BE2C (cell line): ENCODE data around the gene LMO2.

Source experiments
- DNase-seq: peaks from one replicate; pipeline ENCODE4 v3.0.0-alpha.2; 2020
- H3K27me3 ChIP-seq: fragments of 250-450 bp; sonication (Bioruptor Pico); 2 replicates; pipeline ENCODE4 v1.5.1; 2020; ENCODE audit warnings: mild to moderate bottlenecking
- H3K36me3 ChIP-seq: fragments of 250-450 bp; sonication (Bioruptor Pico); 2 replicates; pipeline ENCODE4 v1.5.1; 2020; ENCODE audit warnings: mild to moderate bottlenecking
- H3K4me1 ChIP-seq: fragments of 250-450 bp; sonication (Bioruptor Pico); 2 replicates; pipeline ENCODE4 v1.5.1; 2020
- H3K4me3 ChIP-seq: 2 replicates; pipeline ENCODE4 v1.5.1; 2011; ENCODE audit warnings: low read depth, low read length
- H3K9me3 ChIP-seq: fragments of 250-450 bp; sonication (Bioruptor Pico); 2 replicates; pipeline ENCODE4 v1.5.1; 2020
- TF ChIP-seq, protein P1 (sequence below): IDR thresholded peaks from 2 replicates; pipeline ENCODE4 v1.5.1; 2012; ENCODE audit warnings: mild to moderate bottlenecking, low read depth, low read length

Gene LMO2

DNA sequence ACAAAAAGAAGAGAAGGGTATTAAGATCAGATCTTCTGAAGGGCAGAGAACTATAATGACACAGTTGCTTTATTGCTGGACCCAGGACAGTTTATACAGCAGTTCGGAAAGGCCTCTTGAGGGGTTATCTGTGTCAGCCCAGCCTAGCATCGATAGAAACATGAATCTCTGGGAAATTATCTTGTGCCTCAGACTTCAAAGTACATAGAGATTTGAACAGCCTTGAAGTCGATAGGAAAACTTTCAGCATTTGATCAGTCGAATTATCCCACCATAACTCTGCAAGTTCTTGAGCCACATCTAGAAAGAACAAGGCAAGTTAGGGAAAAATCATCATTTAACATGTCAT, 2.5 kb upstream of the LMO2 start:
- no peak overlapping the region for H3K4me3 ChIP-seq
- no peak for DNase-seq
- H3K9me3 ChIP-seq: no peaks in the 10 kb centered on the region
- H3K27me3 ChIP-seq: no peaks in the 10 kb centered on the region
- H3K4me1 ChIP-seq: no peaks in the 10 kb centered on the region
- TF ChIP-seq, protein P1, sequence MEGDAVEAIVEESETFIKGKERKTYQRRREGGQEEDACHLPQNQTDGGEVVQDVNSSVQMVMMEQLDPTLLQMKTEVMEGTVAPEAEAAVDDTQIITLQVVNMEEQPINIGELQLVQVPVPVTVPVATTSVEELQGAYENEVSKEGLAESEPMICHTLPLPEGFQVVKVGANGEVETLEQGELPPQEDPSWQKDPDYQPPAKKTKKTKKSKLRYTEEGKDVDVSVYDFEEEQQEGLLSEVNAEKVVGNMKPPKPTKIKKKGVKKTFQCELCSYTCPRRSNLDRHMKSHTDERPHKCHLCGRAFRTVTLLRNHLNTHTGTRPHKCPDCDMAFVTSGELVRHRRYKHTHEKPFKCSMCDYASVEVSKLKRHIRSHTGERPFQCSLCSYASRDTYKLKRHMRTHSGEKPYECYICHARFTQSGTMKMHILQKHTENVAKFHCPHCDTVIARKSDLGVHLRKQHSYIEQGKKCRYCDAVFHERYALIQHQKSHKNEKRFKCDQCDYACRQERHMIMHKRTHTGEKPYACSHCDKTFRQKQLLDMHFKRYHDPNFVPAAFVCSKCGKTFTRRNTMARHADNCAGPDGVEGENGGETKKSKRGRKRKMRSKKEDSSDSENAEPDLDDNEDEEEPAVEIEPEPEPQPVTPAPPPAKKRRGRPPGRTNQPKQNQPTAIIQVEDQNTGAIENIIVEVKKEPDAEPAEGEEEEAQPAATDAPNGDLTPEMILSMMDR: no peak
- no peaks in the 10 kb centered on the region for H3K36me3 ChIP-seq

DNA sequence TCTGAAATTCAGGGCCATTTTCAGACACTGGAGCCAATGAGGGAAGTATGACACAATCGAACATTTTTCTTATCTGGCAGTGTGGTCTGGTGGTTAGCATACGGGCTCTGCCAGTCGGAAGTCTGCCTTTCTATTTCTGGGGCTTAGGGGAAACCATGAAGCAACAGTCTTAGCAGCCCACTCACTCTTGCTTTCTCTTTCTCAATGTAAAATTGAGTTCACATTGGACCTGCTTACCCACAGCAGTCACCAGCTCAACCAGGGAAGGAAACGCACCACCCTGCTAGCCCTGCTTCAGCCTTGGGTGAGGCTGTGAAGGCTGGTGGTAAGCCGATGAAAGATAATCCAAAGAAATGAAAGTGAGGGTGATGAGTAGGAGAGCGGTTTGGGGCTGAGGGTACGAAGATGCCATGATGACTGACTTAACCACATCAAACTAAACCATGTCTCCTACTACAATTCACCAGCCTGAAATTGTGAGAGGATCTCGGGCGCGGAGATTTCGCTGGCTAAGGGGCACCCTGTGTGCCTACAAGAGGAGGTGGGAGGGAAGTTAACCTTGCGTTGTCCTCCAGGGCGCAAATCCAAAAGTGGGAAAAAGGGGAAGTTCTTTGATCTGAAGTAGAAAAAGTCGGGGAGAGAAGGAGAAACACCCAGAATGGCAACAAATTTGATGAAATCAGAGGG, 2.0 kb upstream of the LMO2 start:
- no peaks in the 10 kb centered on the region for H3K36me3 ChIP-seq
- H3K4me1 ChIP-seq: no peaks in the 10 kb centered on the region
- no peak for DNase-seq
- H3K27me3 ChIP-seq: no peaks in the 10 kb centered on the region
- no peak overlapping the region for H3K4me3 ChIP-seq
- H3K9me3 ChIP-seq: no peaks in the 10 kb centered on the region
- TF ChIP-seq, protein P1: no peak

DNA sequence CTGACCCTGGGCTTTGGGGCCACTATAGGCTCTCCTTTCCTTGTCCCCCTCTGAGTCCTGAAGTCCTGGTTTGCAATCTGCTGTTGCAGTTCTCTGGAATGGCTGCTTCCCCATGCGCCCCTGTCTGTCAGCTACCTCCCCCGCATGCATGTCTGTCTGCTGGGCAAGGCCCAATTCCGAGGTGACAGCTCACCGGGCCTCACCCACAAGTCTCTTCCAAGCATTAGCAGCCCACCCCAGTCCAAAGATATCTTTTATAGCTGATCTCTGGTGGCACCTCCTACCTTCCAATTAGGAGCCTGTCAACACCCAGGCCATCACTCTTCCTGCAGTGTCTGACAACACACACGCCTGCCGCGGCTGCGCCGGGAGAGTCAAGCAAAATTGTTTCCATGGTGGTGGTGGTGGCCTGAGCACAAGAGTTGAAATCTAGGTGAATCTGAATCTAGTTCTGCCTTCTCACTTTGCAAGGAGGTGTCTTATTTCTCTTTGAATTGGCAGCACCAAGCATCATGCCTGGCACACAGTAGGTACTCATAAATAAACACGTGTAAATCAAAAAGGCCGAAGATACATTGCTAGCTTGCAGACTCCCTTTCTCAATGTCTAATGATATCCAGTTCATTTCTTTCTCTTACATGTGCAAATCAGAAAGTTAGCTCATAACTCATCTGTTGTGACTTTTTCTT, 1.2 kb upstream of the LMO2 start:
- Histone ChIP-seq H3K36me3 (no peaks in the 10 kb centered on the region), H3K4me3 (no peak overlapping the region), H3K4me1 (no peaks in the 10 kb centered on the region), H3K27me3 (no peaks in the 10 kb centered on the region), H3K9me3 (no peaks in the 10 kb centered on the region)
- TF ChIP-seq, protein P1: no peak
- DNase-seq: no peak

DNA sequence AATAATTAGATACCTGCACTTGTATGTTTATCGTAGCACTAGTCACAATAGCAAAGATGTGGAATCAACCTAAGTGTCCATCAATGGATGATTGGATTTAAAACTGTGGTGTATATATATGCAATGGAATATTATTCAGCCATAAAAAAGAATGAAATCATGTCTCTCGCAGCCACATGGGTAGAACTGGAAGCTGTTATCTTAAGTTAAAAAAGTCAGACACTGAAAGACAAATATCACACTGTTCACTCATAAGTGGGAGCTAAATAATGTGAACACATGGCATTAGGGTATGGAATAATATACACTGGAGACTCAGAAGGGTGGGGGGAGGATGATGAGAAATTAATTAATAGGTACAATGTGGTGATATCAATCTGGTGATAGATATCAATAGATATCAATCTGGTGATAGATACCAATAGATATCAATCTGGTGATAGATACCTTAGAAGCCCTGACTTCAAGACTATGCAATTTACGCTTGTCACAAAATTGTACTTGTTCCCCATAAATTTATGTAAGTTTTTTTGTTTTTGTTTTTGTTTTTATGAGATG, 2.0 kb downstream of the LMO2 start:
- no peaks in the 10 kb centered on the region for H3K9me3 ChIP-seq
- TF ChIP-seq, protein P1: no peak

DNA sequence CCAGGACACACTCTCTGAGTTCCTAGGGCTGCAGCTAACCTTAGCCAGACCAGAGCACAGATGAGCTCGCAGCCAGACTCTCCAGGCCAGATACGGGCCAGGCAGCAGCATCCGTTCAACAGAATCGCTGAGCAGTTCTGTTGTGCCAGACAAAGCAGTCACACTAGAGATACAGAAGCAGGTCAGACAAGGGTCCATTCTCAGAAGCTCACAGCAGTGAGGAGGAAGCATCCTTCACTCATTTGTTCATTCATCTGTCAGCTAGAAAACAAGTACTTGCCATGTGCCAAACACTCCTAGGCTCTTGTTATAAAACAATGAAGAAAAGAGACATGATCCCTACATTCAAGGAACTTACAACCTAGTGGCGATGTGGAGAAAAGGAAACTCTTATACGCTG, 2.6 kb downstream of the LMO2 start:
- no peaks in the 10 kb centered on the region for H3K36me3 ChIP-seq
- H3K4me3 ChIP-seq: no peak overlapping the region
- no peak for DNase-seq
- no peaks in the 10 kb centered on the region for H3K4me1 ChIP-seq
- no peaks in the 10 kb centered on the region for H3K9me3 ChIP-seq
- no peaks in the 10 kb centered on the region for H3K27me3 ChIP-seq
- TF ChIP-seq, protein P1: no peak

More for the DNA sequence above, 2.0 kb downstream of the LMO2 start:
- Histone ChIP-seq H3K4me1 (no peaks in the 10 kb centered on the region), H3K36me3 (no peaks in the 10 kb centered on the region), H3K27me3 (no peaks in the 10 kb centered on the region), H3K4me3 (no peak overlapping the region)
- no peak for DNase-seq

DNA sequence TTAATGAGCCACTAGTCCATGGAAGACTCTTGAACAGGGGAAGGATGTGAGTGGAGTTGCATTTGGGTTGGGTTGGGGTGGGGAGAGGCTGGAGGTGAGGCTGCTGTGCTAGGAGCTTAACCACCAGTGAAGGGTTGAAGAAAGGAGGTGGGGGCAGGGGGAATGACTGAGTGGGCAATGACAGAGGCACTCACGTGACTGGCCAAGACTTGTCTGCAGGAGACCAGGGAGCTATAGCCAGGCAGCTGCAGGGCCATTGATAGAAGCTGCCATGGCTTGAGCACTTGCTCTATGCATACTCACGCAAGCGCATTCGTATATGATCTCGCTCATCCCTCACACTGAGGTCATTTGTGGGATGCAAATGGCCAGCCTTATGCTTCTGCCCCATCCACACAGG, 4.0 kb downstream of the LMO2 start:
- TF ChIP-seq, protein P1: no peak
- no peaks in the 10 kb centered on the region for H3K4me1 ChIP-seq
- no peaks in the 10 kb centered on the region for H3K27me3 ChIP-seq
- no peak for DNase-seq
- H3K4me3 ChIP-seq: no peak overlapping the region
- no peaks in the 10 kb centered on the region for H3K36me3 ChIP-seq
- H3K9me3 ChIP-seq: no peaks in the 10 kb centered on the region
